Right cardiac atrium (tissue), 5 donors: Measurements from ENCODE around the gene ELAPOR1. TPM values are rescaled to one million over a fixed set of nuclear protein-coding genes. Genes with fewer than 3 reads are reported as not detected.
A peak's percentile ranks its signal among the peaks of the same experiment; 100 is the strongest.

ENCODE experiments used
- ATAC-seq, 2 donors: fragments of 200-7000 bp; cut with Tn5 transposase; one replicate each; pipeline versions ENCODE4 v1.8.0 to v1.9.1; 2020; ENCODE audit warnings: moderate library complexity in 2 of 2, mild to moderate bottlenecking in 1 of 2
- DNase-seq, 3 donors: peaks; one replicate each; pipeline ENCODE4 v3.0.0-alpha.2; 2020
- H3K27ac ChIP-seq: one replicate; pipeline ENCODE4 v1.5.1; 2013; ENCODE audit warnings: mild to moderate bottlenecking, low read length, control low read depth, moderate library complexity
- H3K27me3 ChIP-seq: one replicate; pipeline ENCODE4 v1.6.1; 2013; ENCODE audit not compliant: control insufficient read depth, insufficient read depth
- H3K4me1 ChIP-seq: one replicate; pipeline ENCODE4 v1.6.1; 2013; ENCODE audit warnings: low read length; ENCODE audit not compliant: control insufficient read depth, insufficient read depth
- H3K4me3 ChIP-seq: one replicate; pipeline ENCODE4 v1.5.1; 2013; ENCODE audit warnings: low read length, control low read depth
- H3K9me3 ChIP-seq: one replicate; pipeline ENCODE4 v1.6.1; 2013; ENCODE audit warnings: low read length; ENCODE audit not compliant: control insufficient read depth
- WGBS: extraction: QIAGEN DNeasy Blood & Tissue Kit; methylation state at CpG from one replicate; pipeline ENCODE4 v1.1.7; 2013; 5-methylcytosine and 5-hydroxymethylcytosine counted together
- intact Hi-C, 4 donors: fragments of 100-400 bp; cut with DNase I; formaldehyde crosslinking; loops; one replicate each; pipeline versions ENCODE4 v1.11.0 to v1.14.0; 2022 to 2023
- polyA plus RNA-seq: library from polyadenylated mRNA; stranded (reverse); fragments of 200-250 nt; gene quantifications from one replicate; pipeline ENCODE4 v1.2.3, GENCODE V29; 2013
- total RNA-seq, 4 donors: library from RNA; stranded (reverse); fragmentation: NEBNext Ultra II Directional; extraction: Animal tissue kit (Norgen Biotek cat#: 25700); gene quantifications; one replicate each; pipeline ENCODE4 v1.2.1, GENCODE V29; 2021
- donor health status: healthy with polysubstance abuse.
- donor health status: DM: no; HTN: yes; CAD: no.
- donor health status: DM: no; HTN: no; CAD: no.
- donor health status: DM: no; HTN: yes; CAD: no; lungs with severe emphysema.
- donor health status: DM: yes; HTN: yes; CAD: no.

Gene ELAPOR1
- total and polyA plus RNA-seq, 5 donors = 0.18 to 0.51 (median 0.29) TPM

DNA sequence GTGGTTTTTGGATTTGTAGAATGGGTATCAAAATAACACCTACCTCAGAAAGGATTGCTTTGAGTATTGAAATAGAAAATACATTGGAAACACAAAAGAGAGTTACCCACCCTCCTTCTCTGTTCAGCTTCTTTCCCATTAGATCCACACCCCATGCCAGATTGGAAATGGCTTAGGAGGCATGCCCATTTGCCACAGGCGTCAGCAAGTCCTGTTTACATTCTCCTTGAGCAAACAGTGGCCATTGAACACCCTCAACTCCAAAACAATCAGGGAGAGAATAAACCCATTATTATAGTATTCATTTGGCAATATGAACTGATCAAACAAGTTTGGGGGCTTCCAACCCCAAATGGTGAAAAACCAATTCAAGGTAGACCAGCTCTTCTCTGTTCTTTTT, 2.4 kb downstream of the ELAPOR1 start:
- Histone ChIP-seq H3K4me1 (peaks cover 3% of the 10 kb centered on the region), H3K27me3 (no peaks in the 10 kb centered on the region), H3K4me3 (no peak overlapping the region), H3K27ac (no peak overlapping the region), H3K9me3 (no peaks in the 10 kb centered on the region)
- ATAC-seq (no peak), DNase-seq (no peak)
- whole genome bisulfite sequencing = 81% methylated on average over 1 of the region's 1 CpG
- intact Hi-C loops = loop anchor here in 1 of 4 donors (10.0 kb wide), 1 partner anchor 81 kb away; no protein-coding TSS in a partner anchor

DNA sequence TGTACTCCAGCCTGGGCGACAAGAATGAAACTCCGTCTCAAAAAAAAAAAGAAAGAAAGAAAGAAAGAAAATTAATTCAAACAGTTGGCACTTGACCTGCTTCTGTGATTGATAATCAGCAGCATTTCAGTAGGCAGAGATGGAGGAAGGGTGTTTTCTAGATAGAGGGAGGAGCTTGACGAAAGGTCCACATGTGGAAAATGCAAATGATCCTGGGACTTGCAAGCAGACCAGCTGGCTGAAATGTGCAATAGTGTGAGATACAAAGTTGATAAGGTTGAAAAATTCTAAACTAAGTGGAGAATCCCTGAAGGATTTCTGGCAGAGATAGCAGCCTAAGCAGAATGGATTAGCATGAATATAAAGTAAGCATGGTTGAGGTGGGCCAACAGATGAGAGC, 4.2 kb downstream of the ELAPOR1 start:
- ATAC-seq (no peak), DNase-seq (no peak)
- Histone ChIP-seq H3K27me3 (no peaks in the 10 kb centered on the region), H3K9me3 (no peaks in the 10 kb centered on the region), H3K4me1 (peaks cover 3% of the 10 kb centered on the region), H3K4me3 (no peak overlapping the region), H3K27ac (no peak overlapping the region)
- intact Hi-C loops = loop anchor here in 1 of 4 donors (10.0 kb wide), 1 partner anchor 83 kb away; no protein-coding TSS in a partner anchor
- WGBS = 82% methylated on average over 3 of the region's 3 CpGs

DNA sequence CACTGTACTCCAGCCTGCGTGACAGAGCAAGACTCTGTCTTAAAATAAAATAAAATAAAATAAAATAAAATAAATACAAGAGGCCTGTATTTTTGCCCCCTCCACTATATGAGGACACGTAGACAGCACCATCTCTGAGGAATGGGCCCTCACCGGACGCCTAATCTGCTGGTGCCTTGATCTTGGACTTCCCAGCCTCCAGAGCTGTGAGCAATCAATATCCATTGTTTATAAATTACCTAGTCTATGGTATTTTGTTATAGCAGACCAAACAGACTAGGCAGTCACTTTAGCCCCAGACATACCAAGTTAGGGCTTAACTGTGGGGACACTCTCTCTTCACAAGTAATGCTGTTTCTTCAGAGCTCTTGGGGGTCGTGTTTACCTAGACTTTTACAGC, 6.4 kb downstream of the ELAPOR1 start:
- intact Hi-C loops = no loop called here
- no peak overlapping the region for H3K27ac ChIP-seq
- WGBS = 92% methylated on average over 5 of the region's 5 CpGs
- no peaks in the 10 kb centered on the region for H3K9me3 ChIP-seq
- no peak for DNase-seq
- no peaks in the 10 kb centered on the region for H3K27me3 ChIP-seq
- H3K4me1 ChIP-seq = no peaks in the 10 kb centered on the region
- no peak overlapping the region for H3K4me3 ChIP-seq
- ATAC-seq = no peak

DNA sequence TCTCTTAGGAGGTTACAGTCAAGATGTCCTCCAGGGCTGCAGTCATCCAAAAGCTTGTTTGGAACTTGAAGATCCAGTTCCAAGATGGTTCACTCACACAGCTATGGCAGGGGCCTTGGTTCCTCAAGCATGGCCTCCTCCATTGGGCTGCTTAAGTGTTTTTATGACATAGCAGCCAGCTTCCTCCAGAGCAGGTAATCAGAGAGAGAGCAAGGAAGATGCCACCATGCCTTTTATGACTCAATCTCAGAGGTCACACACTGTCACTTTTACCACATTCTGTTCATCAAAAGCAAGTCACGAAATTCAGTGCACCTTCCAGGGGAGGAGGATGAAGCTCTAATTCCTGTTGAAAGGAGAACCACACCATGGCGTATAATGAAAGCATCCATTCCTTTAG, 17.1 kb downstream of the ELAPOR1 start:
- Histone ChIP-seq H3K4me1 (peaks cover 5% of the 10 kb centered on the region), H3K27ac (no peak overlapping the region), H3K27me3 (no peaks in the 10 kb centered on the region), H3K9me3 (no peaks in the 10 kb centered on the region), H3K4me3 (no peak overlapping the region)
- intact Hi-C loops = no loop called here
- DNase-seq (no peak), ATAC-seq (no peak)
- WGBS = 86% methylated on average over 2 of the region's 2 CpGs

DNA sequence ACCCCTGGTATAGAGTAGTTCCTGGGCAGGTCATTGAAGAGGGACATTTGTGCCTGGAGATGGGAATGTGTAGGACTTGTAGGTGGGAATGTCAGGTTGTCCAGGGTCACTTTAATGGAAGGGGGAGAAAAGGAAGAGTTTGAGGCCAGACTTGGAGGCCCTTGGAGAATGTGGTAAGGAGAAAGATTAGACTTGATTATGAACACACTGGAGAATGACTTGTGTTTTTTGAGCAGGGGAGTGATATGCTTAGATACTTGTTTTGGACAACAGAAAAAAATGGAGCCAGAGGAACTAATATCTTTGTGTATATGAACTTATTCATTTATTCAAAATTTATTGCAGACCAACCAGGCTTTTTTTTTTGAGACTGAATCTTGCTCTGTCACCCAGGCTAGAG, 17.9 kb downstream of the ELAPOR1 start:
- ATAC-seq (no peak), DNase-seq (no peak)
- H3K4me1 ChIP-seq = peaks cover 5% of the 10 kb centered on the region

DNA sequence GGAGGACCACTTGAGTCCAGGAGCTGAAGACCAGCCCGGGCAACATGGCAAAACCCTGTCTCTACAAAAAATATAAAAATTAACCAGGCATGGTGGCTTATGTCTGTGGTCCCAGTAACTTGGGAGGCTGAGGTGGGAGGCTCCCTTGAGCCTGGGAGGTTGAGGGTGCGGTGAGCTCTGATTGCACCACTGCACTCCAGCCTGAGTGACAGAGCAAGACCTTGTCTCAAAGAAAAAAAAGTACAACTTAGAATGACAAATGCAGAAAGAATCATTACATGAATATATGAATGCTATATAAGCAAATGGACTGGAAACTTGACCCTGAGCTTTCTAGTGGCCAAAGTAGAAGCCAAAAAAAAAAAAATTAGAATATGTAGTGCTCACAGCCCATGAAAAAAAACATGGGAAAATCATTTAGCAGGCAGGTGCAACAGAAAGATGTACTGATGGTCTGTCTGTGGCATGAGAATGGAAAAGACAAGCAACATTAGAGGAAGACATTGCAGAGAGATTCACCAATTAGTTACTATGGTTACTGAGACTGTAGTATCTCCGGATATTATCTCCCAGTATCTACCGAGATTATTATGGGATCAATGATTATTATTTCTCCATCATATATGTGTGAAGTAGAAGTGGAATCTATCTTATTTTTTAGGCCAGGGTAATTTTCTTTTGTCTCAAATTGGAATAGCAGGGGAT, 19.2 kb downstream of the ELAPOR1 start:
- H3K4me3 ChIP-seq = no peak overlapping the region
- DNase-seq (no peak), ATAC-seq (no peak)
- no peaks in the 10 kb centered on the region for H3K9me3 ChIP-seq
- intact Hi-C loops = no loop called here
- peaks cover 5% of the 10 kb centered on the region for H3K4me1 ChIP-seq
- H3K27me3 ChIP-seq = no peaks in the 10 kb centered on the region
- H3K27ac ChIP-seq = no peak overlapping the region
- 60% methylated on average over 4 of the region's 4 CpGs for WGBS

More for the DNA sequence above, 17.9 kb downstream of the ELAPOR1 start:
- H3K27me3 ChIP-seq = no peaks in the 10 kb centered on the region
- H3K4me3 ChIP-seq = no peak overlapping the region
- intact Hi-C loops = no loop called here
- H3K27ac ChIP-seq = no peak overlapping the region
- H3K9me3 ChIP-seq = no peaks in the 10 kb centered on the region

DNA sequence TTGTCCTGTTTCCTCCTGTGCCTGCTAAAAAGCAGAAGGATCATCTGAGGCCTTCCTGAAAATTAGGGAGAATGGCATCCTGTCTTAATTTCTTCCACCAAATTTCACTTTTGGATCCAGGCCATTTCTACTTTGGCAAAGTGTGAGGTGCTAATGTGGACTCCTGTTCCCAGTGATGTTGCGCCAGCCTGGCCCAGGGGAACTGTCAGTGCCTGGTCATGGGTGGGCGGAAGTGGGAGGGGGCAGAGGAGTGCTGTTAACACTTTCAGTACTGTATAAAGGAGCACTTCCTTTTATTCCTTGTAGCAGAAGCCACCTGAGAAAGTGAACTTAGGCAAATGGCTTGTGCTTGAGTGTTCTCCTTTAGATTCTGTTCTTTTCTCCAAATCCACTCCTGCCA, 19.9 kb downstream of the ELAPOR1 start:
- DNase-seq (peak; percentile 73 to 90 (median 88)), ATAC-seq (peak; percentile 91 to 95)
- peaks cover 5% of the 10 kb centered on the region for H3K4me1 ChIP-seq
- H3K9me3 ChIP-seq = no peaks in the 10 kb centered on the region
- H3K4me3 ChIP-seq = no peak overlapping the region
- 22% methylated on average over 2 of the region's 2 CpGs for WGBS
- peak overlapping the region; percentile 67 for H3K27ac ChIP-seq
- no peaks in the 10 kb centered on the region for H3K27me3 ChIP-seq
- intact Hi-C loops = no loop called here

DNA sequence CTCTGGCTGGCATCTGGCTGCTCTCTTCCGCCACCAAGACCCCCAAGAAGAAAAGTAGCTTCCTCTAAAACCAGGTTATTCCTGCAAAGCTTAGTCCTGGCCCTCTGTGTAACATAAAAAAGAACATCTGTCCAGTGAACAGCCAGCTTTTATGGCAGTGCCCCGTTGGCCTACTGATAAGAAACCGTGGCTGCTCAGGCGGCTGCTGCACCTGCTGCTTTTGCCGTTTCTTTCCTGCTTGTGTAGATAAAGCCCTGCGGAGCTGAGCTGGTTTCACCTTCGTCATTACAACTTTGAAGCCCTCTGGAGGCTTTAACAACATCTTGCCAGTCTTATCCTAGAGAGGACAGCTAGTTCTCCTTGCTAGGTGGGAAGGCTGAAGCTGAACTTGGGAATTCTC, 20.5 kb downstream of the ELAPOR1 start:
- DNase-seq (no peak), ATAC-seq (no peak)
- no peaks in the 10 kb centered on the region for H3K9me3 ChIP-seq
- intact Hi-C loops = no loop called here
- H3K27ac ChIP-seq = peak overlapping the region; percentile 67
- no peak overlapping the region for H3K4me3 ChIP-seq
- no peaks in the 10 kb centered on the region for H3K27me3 ChIP-seq
- H3K4me1 ChIP-seq = peaks cover 5% of the 10 kb centered on the region
- WGBS = 37% methylated on average over 7 of the region's 7 CpGs

DNA sequence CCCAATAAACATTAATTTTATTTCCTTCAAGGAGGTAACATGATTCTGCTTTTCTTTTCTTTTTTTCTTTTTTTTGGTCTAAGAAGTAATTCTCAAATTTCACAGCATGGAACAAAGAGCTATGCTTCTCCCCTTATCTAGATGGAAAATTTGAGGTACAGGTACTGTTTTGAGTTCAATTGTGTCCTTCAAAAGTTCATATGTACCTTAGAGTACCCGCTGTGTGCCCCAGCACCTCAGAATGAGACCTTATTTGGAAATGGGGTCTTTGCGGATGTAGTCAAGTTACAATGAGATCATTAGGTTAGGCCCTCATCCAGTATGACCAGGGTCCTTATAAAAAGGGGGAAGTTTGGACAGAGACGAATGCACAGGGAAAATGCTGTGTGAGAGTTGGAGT, 22.0 kb downstream of the ELAPOR1 start:
- ATAC-seq (no peak), DNase-seq (no peak)
- Histone ChIP-seq H3K9me3 (no peaks in the 10 kb centered on the region), H3K27ac (no peak overlapping the region), H3K4me3 (no peak overlapping the region), H3K27me3 (no peaks in the 10 kb centered on the region), H3K4me1 (peaks cover 5% of the 10 kb centered on the region)
- 90% methylated on average over 3 of the region's 3 CpGs for WGBS
- intact Hi-C loops = no loop called here

DNA sequence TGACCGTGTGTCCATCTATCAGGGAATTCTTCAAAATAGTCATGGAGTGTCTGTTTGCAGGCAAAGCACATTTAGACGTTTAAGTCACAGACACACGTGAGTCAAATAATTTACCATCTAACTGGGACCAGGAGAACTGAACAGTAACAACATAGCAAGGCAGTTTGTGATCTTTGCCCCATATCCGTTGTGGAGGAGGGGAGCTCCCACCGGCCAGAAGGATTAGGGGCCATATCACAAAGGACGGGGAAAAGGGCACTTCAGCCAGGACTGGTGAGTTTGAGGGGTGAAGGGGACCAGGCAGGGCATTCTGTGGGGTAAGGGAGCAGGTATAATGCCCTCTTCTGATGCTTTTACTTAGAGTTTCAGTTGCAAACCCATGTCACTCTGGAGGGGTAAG, 22.9 kb downstream of the ELAPOR1 start:
- 78% methylated on average over 6 of the region's 6 CpGs for WGBS
- no peak overlapping the region for H3K27ac ChIP-seq

DNA sequence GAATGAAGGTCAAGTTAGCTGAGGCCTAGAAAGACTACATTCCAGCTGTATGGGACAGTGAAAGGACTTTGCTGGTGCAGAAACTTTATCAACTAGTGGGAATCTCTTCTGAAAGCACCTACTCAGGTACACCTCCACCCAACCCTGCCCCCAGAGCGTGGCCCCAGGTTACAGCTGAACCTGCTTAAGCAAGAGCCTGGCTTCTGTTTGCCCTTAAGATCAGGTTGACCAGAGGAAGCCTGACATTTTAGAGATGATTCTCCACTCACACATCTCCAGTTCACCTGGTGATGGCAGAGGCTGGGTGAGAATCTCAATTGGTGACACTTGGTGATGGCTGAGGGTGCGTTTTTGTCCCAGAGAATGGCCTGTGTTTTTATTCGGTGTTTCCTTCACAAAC, 24.0 kb downstream of the ELAPOR1 start:
- ATAC-seq (no peak), DNase-seq (no peak)
- no peak overlapping the region for H3K27ac ChIP-seq

More for the DNA sequence above, 22.9 kb downstream of the ELAPOR1 start:
- H3K4me1 ChIP-seq = peaks cover 5% of the 10 kb centered on the region
- no peaks in the 10 kb centered on the region for H3K9me3 ChIP-seq
- DNase-seq = no peak
- ATAC-seq = no peak
- intact Hi-C loops = no loop called here
- no peaks in the 10 kb centered on the region for H3K27me3 ChIP-seq
- no peak overlapping the region for H3K4me3 ChIP-seq

DNA sequence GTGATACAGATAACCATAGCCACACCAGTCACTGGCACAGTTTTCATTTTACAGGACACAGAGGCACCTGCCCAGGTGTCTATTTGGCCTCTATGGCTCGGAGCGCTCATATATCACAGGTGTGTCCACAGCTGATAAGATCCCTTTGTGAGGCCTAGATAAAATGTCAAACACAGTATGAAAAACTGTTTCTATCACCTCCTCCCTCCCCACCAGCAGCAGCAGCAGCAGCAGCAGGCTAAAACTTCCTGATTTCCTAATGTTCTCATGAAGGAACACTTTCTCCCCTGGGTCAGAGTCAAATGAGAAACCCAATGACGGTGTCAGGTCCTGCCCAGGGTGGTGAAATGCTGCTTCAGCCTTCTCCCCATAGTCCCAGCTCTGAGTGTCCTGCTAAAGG, 24.4 kb downstream of the ELAPOR1 start:
- DNase-seq = no peak
- Histone ChIP-seq H3K4me1 (peaks cover 5% of the 10 kb centered on the region), H3K27me3 (no peaks in the 10 kb centered on the region), H3K9me3 (no peaks in the 10 kb centered on the region), H3K4me3 (no peak overlapping the region), H3K27ac (no peak overlapping the region)
- intact Hi-C loops = no loop called here
- ATAC-seq = no peak
- WGBS = 83% methylated on average over 3 of the region's 3 CpGs

More for the DNA sequence above, 24.0 kb downstream of the ELAPOR1 start:
- intact Hi-C loops = no loop called here
- no peaks in the 10 kb centered on the region for H3K9me3 ChIP-seq
- H3K27me3 ChIP-seq = no peaks in the 10 kb centered on the region
- whole genome bisulfite sequencing = 85% methylated on average over 3 of the region's 3 CpGs
- H3K4me3 ChIP-seq = no peak overlapping the region
- peaks cover 5% of the 10 kb centered on the region for H3K4me1 ChIP-seq
